T-helper 2 cell treated with Interferon-gamma antibody and Interleukin-4, amounts not matched to agents 5 μg/mL and 100 μg/mL, for 36 hours (primary cell): Measurements from ENCODE around the gene AMIGO2.
"Not testable (repeated sequence)": the region's sequence is repeated elsewhere in the genome, so short reads cannot be mapped to it uniquely, and the experiment has no call there.

ENCODE experiments used
- DNase-seq: peaks from one replicate; pipeline ENCODE4 v3.0.0; 2021; ENCODE audit warnings: low spot score
- H3K27ac Mint-ChIP-seq: one replicate; pipeline ENCODE4 v1.8.0; 2021; ENCODE audit warnings: mild to moderate bottlenecking, mixed read lengths
- H3K27me3 Mint-ChIP-seq: one replicate; pipeline ENCODE4 v1.8.0; 2021; ENCODE audit warnings: low read depth, mixed read lengths
- H3K36me3 Mint-ChIP-seq: one replicate; pipeline ENCODE4 v1.8.0; 2021; ENCODE audit warnings: low read depth, mixed read lengths
- H3K4me1 Mint-ChIP-seq: one replicate; pipeline ENCODE4 v1.8.0; 2021; ENCODE audit warnings: low read depth, mixed read lengths
- H3K4me3 Mint-ChIP-seq: one replicate; pipeline ENCODE4 v1.8.0; 2022; ENCODE audit warnings: mild to moderate bottlenecking, moderate library complexity, mixed read lengths
- H3K9me3 Mint-ChIP-seq: one replicate; pipeline ENCODE4 v1.8.0; 2021; ENCODE audit warnings: mixed read lengths

The AMIGO2 gene

GRCh38 chr12:47079468-47079980 lies at the start of gene AMIGO2, which contains the start of gene PCED1B:
TSS of gene AMIGO2 (minus strand) at chr12:47079959. CDS start at chr12:47079002, 957 bp downstream.
TSS of gene PCED1B (plus strand) at chr12:47079621. CDS start at chr12:47235064, 155,443 bp downstream.
- peak; percentile 63 for DNase-seq
- Mint-ChIP-seq H3K4me3 (peak within 1 kb of the TSS; percentile 90), H3K9me3 (no peaks in the 10 kb centered on the region), H3K27me3 (no peaks in the 10 kb centered on the region), H3K4me1 (peaks cover 55% of the 10 kb centered on the region), H3K27ac (peak within 1 kb of the TSS; percentile 89), H3K36me3 (no peaks in the 10 kb centered on the region)

- Mint-ChIP-seq H3K4me3 (no peak overlapping the region), H3K27ac (no peak overlapping the region), H3K27me3 (no peaks in the 10 kb centered on the region), H3K36me3 (peaks cover 5% of the 10 kb centered on the region), H3K4me1 (no peaks in the 10 kb centered on the region), H3K9me3 (no peaks in the 10 kb centered on the region)
- DNase-seq = no peak
Measured at GRCh38 chr12:47126246-47126645, 46.5 kb upstream of the AMIGO2 start.

- H3K27me3 Mint-ChIP-seq = no peaks in the 10 kb centered on the region
- no peaks in the 10 kb centered on the region for H3K9me3 Mint-ChIP-seq
- peaks cover 8% of the 10 kb centered on the region for H3K36me3 Mint-ChIP-seq
- H3K27ac Mint-ChIP-seq = no peak overlapping the region
- H3K4me1 Mint-ChIP-seq = peaks cover 4% of the 10 kb centered on the region
- no peak overlapping the region for H3K4me3 Mint-ChIP-seq
- DNase-seq = no peak
Measured at GRCh38 chr12:47124451-47124850, 44.7 kb upstream of the AMIGO2 start.

DNA sequence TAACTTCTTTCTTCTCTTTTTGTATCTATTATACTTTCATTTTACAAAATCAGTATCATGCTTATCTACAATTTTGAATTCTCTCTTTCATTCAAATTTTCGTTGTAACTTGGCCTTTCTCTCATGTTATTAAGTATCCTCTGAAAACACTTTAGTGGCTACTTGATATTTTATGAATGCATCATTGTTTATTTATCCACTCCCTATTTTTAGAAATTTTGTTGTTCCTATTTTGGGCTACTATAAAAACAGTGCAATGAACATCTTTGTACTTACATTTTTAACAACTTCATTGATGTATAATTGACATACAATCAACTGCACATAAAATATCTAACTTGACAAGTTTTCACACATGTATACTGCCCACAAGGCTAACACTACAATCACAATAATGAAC lies 44.0 kb upstream of the AMIGO2 start:
- Mint-ChIP-seq H3K9me3 (peaks cover 3% of the 10 kb centered on the region), H3K27me3 (no peaks in the 10 kb centered on the region), H3K4me1 (peaks cover 4% of the 10 kb centered on the region), H3K36me3 (peaks cover 11% of the 10 kb centered on the region), H3K27ac (no peak overlapping the region), H3K4me3 (no peak overlapping the region)
- no peak for DNase-seq

- no peak for DNase-seq
- peaks cover 4% of the 10 kb centered on the region for H3K4me1 Mint-ChIP-seq
- no peak overlapping the region for H3K27ac Mint-ChIP-seq
Measured at GRCh38 chr12:47122602-47123001, 42.8 kb upstream of the AMIGO2 start.

DNA sequence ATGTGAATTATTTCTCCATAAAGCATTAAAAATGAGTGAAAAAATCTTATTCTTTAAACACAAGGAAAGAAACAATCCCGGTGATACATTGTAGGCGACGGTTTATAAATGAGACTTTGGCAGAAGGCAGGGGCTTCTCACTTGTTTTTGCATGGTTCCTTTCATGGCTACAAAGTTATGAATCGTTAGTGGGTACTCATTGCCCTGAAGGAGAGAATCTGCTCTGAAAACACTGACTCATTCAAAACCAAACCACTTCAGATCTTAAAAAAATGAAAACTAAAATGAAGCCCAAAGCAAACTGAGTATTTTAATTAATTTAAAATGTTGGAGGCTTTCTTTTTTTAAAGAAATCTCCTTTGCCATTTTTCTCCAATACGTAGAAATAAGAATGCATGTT lies 41.4 kb upstream of the AMIGO2 start:
- Mint-ChIP-seq H3K27me3 (no peaks in the 10 kb centered on the region), H3K4me1 (peaks cover 4% of the 10 kb centered on the region), H3K36me3 (peaks cover 21% of the 10 kb centered on the region), H3K9me3 (peaks cover 9% of the 10 kb centered on the region), H3K4me3 (no peak overlapping the region), H3K27ac (no peak overlapping the region)
- no peak for DNase-seq

More at GRCh38 chr12:47122602-47123001, 42.8 kb upstream of the AMIGO2 start:
- Mint-ChIP-seq H3K9me3 (peaks cover 9% of the 10 kb centered on the region), H3K4me3 (no peak overlapping the region), H3K36me3 (peaks cover 20% of the 10 kb centered on the region), H3K27me3 (no peaks in the 10 kb centered on the region)

- Mint-ChIP-seq H3K9me3 (peaks cover 9% of the 10 kb centered on the region), H3K4me1 (peaks cover 4% of the 10 kb centered on the region), H3K27me3 (no peaks in the 10 kb centered on the region), H3K36me3 (peaks cover 22% of the 10 kb centered on the region), H3K4me3 (no peak overlapping the region), H3K27ac (no peak overlapping the region)
- DNase-seq = no peak
Measured at GRCh38 chr12:47120736-47121135, 41.0 kb upstream of the AMIGO2 start.

GRCh38 chr12:47117305-47117704 lies 37.5 kb upstream of the AMIGO2 start:
- H3K4me3 Mint-ChIP-seq, H3K27ac Mint-ChIP-seq, DNase-seq, H3K9me3 Mint-ChIP-seq, H3K27me3 Mint-ChIP-seq: not testable (repeated sequence)
- H3K4me1 Mint-ChIP-seq = peaks cover 19% of the 10 kb centered on the region
- peaks cover 19% of the 10 kb centered on the region for H3K36me3 Mint-ChIP-seq

DNA sequence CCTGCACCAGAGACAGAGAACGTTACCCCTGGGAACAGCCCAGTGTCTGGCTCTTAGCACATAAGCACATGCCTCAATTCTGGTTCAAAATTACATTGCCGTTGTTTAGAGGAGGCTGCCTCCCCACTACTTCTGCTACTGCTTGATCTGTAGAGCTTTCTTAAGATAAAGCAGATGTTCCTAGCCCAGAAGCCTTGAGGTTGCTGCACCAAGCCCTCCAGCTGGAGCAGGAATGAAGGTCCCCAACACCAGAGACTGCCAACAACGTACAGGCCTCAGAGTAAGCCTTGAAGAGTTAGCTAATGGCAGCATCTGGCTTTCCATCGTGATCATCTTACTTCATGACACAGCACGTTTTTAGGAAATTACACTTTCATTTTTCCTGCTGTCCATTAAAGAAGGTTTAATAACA lies 34.7 kb upstream of the AMIGO2 start:
- Mint-ChIP-seq H3K27me3 (no peaks in the 10 kb centered on the region), H3K27ac (no peak overlapping the region), H3K4me1 (peaks cover 30% of the 10 kb centered on the region), H3K36me3 (peaks cover 25% of the 10 kb centered on the region), H3K9me3 (peaks cover 9% of the 10 kb centered on the region), H3K4me3 (no peak overlapping the region)
- no peak for DNase-seq

DNA sequence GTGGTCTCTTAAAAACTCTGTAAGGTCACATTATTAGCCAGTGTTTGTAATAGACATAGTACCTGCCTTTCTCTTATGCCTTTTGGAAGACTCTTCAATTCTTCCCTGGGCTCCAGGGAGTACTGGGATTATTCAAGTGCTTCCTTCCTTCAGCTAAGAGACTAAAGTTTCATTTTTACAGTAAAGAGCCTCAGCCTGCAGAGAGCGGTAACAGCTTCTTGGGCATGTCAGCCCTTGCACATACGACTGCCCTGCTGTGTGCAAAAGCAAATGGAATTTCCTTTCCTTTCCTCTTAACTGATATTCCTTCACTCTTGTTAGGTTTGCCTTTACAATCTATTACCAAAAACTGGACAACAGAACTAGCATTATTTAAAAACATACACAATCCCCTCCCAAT lies 32.9 kb upstream of the AMIGO2 start:
- H3K27me3 Mint-ChIP-seq = no peaks in the 10 kb centered on the region
- DNase-seq = no peak
- H3K4me3 Mint-ChIP-seq = no peak overlapping the region
- H3K4me1 Mint-ChIP-seq = peaks cover 30% of the 10 kb centered on the region
- no peak overlapping the region for H3K27ac Mint-ChIP-seq
- H3K36me3 Mint-ChIP-seq = peaks cover 11% of the 10 kb centered on the region
- H3K9me3 Mint-ChIP-seq = peaks cover under 1% of the 10 kb centered on the region

DNA sequence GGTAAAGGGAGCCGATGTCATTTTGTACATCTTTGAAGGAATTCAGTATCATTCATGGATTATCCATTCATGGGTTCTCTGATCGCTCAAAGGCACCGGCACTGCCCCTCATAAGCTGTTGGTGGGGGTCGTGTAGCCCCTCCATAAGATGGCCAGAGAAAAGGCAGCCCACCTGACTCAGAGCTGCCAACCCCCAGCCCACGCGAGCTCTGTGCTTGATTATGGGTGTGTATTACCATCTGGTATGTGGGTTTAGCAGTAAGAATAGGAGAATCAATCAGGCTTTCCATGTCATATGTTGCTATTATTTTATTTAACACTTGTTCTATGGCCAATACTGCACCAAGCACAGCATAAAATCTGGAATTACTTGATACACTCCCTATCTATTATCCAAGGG lies 32.1 kb upstream of the AMIGO2 start:
- Mint-ChIP-seq H3K4me3 (peak overlapping the region; percentile 58), H3K9me3 (no peaks in the 10 kb centered on the region), H3K27ac (no peak overlapping the region), H3K4me1 (peaks cover 30% of the 10 kb centered on the region), H3K27me3 (no peaks in the 10 kb centered on the region), H3K36me3 (peaks cover 12% of the 10 kb centered on the region)
- no peak for DNase-seq

DNA sequence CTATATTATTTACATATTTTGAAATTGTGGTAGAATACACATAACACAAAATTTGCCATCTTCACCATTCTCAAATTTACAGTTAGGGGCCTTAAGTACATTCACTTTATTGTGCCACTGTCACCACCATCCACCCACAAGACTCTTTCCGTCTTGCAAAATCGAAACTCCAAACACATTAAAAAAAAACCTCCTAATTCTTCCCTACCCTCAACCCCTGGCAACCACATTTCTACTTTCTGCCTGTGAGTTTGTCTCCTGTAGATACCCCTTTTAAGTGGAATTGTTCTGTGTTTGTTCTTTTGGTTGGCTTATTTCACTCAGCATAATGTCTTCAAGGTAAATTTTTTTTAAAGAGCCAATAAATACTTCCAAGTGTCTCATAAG lies 31.6 kb upstream of the AMIGO2 start:
- peak overlapping the region; percentile 58 for H3K4me3 Mint-ChIP-seq
- no peaks in the 10 kb centered on the region for H3K9me3 Mint-ChIP-seq
- no peaks in the 10 kb centered on the region for H3K27me3 Mint-ChIP-seq
- DNase-seq = peak; percentile 43
- H3K27ac Mint-ChIP-seq = peak overlapping the region; percentile 72
- H3K36me3 Mint-ChIP-seq = peaks cover 12% of the 10 kb centered on the region
- H3K4me1 Mint-ChIP-seq = peaks cover 30% of the 10 kb centered on the region

DNA sequence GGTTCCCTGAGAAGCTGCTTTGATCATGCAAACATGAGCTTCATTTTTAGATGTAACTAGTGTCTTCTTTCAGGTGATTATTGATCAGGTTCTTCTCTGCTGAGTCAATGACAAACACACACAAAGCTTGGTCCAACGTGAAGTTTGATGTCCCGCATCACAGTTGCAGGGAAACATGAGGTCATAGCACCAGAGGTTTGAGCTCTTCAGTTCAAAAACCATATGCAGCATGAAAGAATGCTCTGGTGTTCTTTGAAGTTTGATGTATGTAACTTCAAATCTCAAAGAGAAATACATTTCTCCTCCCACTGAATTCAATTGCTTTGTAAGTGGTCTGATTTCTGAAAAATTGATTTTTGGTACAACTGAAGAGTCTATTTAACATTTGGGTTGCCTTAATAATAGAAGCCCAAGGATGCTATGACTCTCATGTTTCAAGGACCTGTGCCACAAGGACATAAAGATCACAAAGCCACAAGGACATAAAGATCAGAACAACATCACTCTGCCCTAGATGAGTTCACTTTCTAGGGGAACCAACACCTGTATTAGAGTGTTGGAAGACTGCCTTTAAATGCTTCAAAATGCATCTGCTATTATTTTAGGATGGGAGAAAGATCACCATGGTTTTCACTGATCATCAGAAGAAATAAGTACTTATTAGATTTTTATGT lies 31.1 kb upstream of the AMIGO2 start:
- H3K27ac Mint-ChIP-seq = no peak overlapping the region
- peaks cover 11% of the 10 kb centered on the region for H3K36me3 Mint-ChIP-seq
- H3K4me1 Mint-ChIP-seq = peaks cover 30% of the 10 kb centered on the region
- H3K27me3 Mint-ChIP-seq = no peaks in the 10 kb centered on the region
- H3K9me3 Mint-ChIP-seq = no peaks in the 10 kb centered on the region
- H3K4me3 Mint-ChIP-seq = no peak overlapping the region
- DNase-seq = no peak

DNA sequence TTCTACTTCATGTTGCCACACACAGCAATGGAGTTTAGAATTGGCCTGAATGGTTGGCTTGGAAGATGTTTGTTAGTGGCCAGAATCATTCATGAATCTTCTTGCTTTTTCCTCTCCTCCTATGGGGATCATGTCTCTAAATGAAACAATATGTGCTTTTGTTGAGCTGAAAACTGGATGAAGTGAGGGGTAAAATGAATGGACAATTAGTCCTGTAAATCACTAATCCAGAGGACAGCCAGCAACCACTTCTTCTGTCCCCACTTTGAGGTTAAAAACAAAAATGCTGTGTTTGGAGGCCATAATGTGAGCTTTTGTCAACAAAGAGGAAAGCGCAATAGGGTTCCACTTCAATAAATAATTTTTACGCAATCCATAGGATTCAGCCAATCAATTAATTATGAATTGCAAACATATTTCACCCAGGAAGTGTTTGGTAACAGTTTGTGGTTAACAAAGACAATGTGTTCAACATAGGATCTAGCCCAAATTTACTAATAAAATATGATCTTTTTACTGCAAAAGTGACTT lies 30.3 kb upstream of the AMIGO2 start:
- Mint-ChIP-seq H3K4me1 (peaks cover 29% of the 10 kb centered on the region), H3K9me3 (no peaks in the 10 kb centered on the region), H3K27me3 (no peaks in the 10 kb centered on the region), H3K4me3 (no peak overlapping the region), H3K36me3 (peaks cover 11% of the 10 kb centered on the region), H3K27ac (no peak overlapping the region)
- no peak for DNase-seq
